GM19043 (cell line): ENCODE measurements around the gene DDIT4L.
"Not testable (repeated sequence)": the region's sequence is repeated elsewhere in the genome, so short reads cannot be mapped to it uniquely, and the experiment has no call there.

Experiments
- ATAC-seq: cut with Tn5 transposase; IDR thresholded peaks from one replicate; pipeline ENCODE4 v1.9.1; 2021; ENCODE audit warnings: low read depth; ENCODE audit not compliant: unreplicated experiment

The DDIT4L gene

GRCh38 chr4:100168521-100168920 is 21.7 kb downstream of the DDIT4L start:
- no peak for ATAC-seq

DNA sequence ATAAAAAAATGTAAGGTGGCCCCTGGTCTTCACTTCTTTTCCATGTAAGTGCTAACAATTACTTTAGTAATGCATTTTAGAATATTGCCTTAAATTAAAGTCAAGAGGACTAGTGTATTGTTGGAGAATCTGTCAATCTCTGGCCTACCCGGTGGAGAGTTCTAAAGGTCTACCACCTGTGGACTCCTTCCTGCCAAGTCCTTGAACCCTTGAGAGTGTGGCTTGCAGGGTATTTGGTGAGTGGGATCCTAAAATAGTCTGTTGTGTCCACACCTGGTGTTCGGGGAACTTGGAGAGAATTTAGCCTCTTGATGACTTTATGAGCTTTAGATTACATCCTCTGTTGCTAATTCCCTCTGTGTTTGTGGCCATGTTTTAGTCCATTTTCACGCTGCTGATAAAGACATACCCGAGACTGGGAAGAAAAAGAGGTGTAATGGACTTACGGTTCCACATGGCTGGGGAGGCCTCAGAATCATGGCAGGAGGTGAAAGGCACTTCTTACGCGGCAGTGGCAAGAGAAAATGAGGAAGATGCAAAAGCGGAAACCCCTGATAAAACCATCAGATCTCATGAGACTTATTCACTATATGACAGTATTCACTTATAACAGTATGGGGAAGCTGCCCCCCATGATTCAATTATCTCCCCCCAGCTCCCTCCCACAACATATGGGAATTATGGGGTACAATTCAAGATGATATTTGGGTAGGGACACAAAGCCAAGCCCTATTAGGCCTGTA is 23.8 kb downstream of the DDIT4L start:
- no peak for ATAC-seq

- ATAC-seq: no peak
Measured at GRCh38 chr4:100165809-100166208, 24.5 kb downstream of the DDIT4L start.

- ATAC-seq: no peak
Measured at GRCh38 chr4:100164808-100165760, 25.2 kb downstream of the DDIT4L start.

DNA sequence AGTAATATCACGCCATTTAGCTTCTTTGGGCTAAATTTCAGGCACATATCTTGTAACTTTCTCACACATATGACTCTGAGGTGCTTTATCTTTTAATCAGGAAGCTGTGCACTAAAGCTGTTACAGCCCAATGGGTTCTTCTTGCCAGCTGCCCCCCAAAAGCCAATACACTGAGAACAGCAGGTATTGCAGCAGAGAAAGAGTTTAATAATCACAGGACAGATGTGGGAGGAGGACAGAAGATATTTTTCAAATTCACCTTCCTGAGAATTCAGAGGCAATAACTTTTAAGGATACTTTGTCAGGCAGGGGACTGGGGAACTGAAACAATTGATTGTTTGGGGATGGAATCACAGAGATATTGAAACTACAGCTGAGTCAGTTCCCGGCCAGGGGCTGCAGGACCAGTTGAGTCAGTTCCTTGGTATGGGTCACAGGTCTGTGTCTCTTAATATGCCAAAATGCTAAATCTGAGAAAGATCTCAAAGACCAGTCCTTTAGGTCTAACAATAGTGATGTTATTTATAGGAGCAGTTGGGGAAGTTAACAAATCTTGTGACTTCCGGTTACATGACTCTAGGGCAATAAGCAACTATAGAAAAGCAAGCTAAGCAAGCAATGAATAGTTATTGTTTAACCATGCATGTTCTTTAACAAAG is 28.1 kb downstream of the DDIT4L start:
- peak; percentile 82 for ATAC-seq

DNA sequence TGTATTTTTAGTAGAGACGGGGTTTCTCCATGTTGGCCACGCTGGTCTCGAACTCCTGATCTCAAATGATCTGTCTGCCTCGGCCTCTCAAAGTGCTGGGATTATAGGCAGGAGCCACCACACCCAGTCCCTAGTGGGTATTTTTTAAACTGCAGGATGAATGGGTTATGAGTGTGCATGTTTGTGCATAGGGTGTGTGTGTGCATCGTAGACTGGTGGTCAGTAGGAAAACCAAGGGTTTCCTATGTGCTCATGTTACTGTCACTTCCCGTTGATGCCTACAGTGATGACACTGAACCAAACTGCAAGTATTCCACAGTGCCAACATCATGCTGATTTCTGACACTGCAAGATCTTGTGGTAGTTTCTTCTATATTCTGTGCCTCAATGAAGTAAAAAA is 41.1 kb downstream of the DDIT4L start:
- no peak for ATAC-seq

- no peak for ATAC-seq
Measured at GRCh38 chr4:100147684-100148083, 42.6 kb downstream of the DDIT4L start.

DNA sequence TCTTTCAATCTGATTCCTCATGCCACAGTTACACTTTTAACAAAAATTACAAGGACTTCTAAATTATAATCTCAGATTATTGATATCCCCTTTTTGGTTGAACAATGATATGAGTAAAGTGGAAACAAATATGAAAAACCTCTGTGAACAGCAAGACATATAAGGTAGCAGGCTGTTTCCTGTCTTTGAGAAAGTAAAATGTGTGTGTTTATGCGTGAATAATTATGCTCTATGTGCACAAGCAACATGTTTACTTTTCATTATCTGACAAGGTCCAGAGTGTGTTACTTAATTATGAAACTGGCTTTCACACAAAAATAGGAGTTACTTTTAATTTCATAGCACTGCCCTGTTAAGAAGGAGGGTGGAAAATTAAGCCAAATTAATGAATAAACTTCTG is 43.1 kb downstream of the DDIT4L start:
- ATAC-seq: no peak

GRCh38 chr4:100146756-100147155 is 43.5 kb downstream of the DDIT4L start:
- no peak for ATAC-seq

DNA sequence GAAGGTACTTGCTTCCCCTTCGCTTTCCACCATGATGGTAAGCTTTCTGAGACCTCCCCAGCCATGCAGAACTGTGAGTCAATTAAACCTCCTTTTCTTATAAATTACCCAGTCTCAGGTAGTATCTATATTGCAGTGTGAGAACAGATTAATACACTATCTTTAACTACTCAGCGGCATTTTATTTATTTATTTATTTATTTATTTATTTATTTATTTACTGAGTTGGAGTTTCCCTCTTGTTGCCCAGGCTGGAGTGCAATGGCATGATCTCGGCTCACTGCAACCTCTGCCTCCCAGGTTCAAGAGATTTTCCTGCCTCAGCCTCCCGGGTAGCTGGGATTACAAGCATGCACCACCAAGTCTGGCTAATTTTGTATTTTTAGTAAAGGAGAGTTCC is 52.9 kb downstream of the DDIT4L start:
- ATAC-seq: not testable (repeated sequence)
